Trophoblast cell (in vitro differentiated cells and primary cell): Measurements from ENCODE around the gene FRMD4A.
A peak's percentile ranks its signal among the peaks of the same experiment; 100 is the strongest.

Experiments used
- DNase-seq, 2 donors: peaks; one replicate each; pipeline ENCODE4 v3.0.0-alpha.2; 2016
- H2AFZ ChIP-seq: 2 replicates; pipeline ENCODE4 v1.6.1; 2013; ENCODE audit warnings: low read length, moderate library complexity, mild to moderate bottlenecking; ENCODE audit not compliant: insufficient read depth, poor library complexity
- H2AK5ac ChIP-seq: 2 replicates; pipeline ENCODE4 v1.6.1; 2013; ENCODE audit warnings: mild to moderate bottlenecking, low read length
- H2BK120ac ChIP-seq: 2 replicates; pipeline ENCODE4 v1.6.1; 2013; ENCODE audit warnings: low read length, mild to moderate bottlenecking, moderate library complexity; ENCODE audit not compliant: insufficient read depth, poor library complexity
- H2BK12ac ChIP-seq: 2 replicates; pipeline ENCODE4 v1.6.1; 2013; ENCODE audit warnings: mild to moderate bottlenecking, low read length, moderate library complexity
- H2BK5ac ChIP-seq: 2 replicates; pipeline ENCODE4 v1.6.1; 2013; ENCODE audit warnings: low read length, low read depth, moderate library complexity, mild to moderate bottlenecking; ENCODE audit not compliant: poor library complexity
- H3K14ac ChIP-seq: 2 replicates; pipeline ENCODE4 v1.6.1; 2013; ENCODE audit warnings: mild to moderate bottlenecking, low read length
- H3K18ac ChIP-seq: 2 replicates; pipeline ENCODE4 v1.6.1; 2013; ENCODE audit warnings: mild to moderate bottlenecking, low read length
- H3K23ac ChIP-seq: 2 replicates; pipeline ENCODE4 v1.6.1; 2013; ENCODE audit warnings: low read length
- H3K27ac ChIP-seq: 2 replicates; pipeline ENCODE4 v1.5.1; 2013; ENCODE audit warnings: low read depth, mild to moderate bottlenecking, inconsistent platforms, low read length, moderate library complexity
- H3K27me3 ChIP-seq: 2 replicates; pipeline ENCODE4 v1.6.1; 2013; ENCODE audit warnings: inconsistent platforms, mild to moderate bottlenecking, low read length, moderate library complexity; ENCODE audit not compliant: insufficient read depth
- H3K36me3 ChIP-seq, 2 experiments: 1 replicate in 1 of 2; 2 replicates in 1 of 2; pipeline ENCODE4 v1.6.1; 2013; ENCODE audit warnings: low read length in 2 of 2, mild to moderate bottlenecking in 2 of 2, moderate library complexity in 1 of 2; ENCODE audit not compliant: insufficient read depth in 2 of 2, control insufficient read depth in 1 of 2
- H3K4ac ChIP-seq: 2 replicates; pipeline ENCODE4 v1.6.1; 2013; ENCODE audit warnings: low read depth, mild to moderate bottlenecking, low read length, moderate library complexity
- H3K4me1 ChIP-seq, 2 experiments: 1 replicate in 1 of 2; 2 replicates in 1 of 2; pipeline ENCODE4 v1.6.1; 2013; ENCODE audit warnings: low read length in 2 of 2, mild to moderate bottlenecking in 2 of 2, moderate library complexity in 1 of 2; ENCODE audit not compliant: insufficient read depth in 2 of 2, control insufficient read depth in 1 of 2
- H3K4me2 ChIP-seq: 2 replicates; pipeline ENCODE4 v1.6.1; 2013; ENCODE audit warnings: inconsistent platforms, mild to moderate bottlenecking, low read length, moderate library complexity
- H3K4me3 ChIP-seq: 2 replicates; pipeline ENCODE4 v1.5.1; 2013; ENCODE audit warnings: mild to moderate bottlenecking, low read depth, low read length, inconsistent platforms
- H3K79me1 ChIP-seq: one replicate; pipeline ENCODE4 v1.6.1; 2013; ENCODE audit warnings: low read length
- H3K79me2 ChIP-seq: 2 replicates; pipeline ENCODE4 v1.6.1; 2013; ENCODE audit warnings: low read length, mild to moderate bottlenecking; ENCODE audit not compliant: control insufficient read depth, insufficient read depth, poor library complexity
- H3K9ac ChIP-seq: 2 replicates; pipeline ENCODE4 v1.6.1; 2013; ENCODE audit warnings: mild to moderate bottlenecking, low read length
- H3K9me3 ChIP-seq: 2 replicates; pipeline ENCODE4 v1.6.1; 2013; ENCODE audit warnings: low read depth, mild to moderate bottlenecking, control low read depth, inconsistent platforms, low read length; ENCODE audit not compliant: insufficient read depth
- H4K12ac ChIP-seq: 2 replicates; pipeline ENCODE4 v1.6.1; 2013; ENCODE audit warnings: low read depth, mild to moderate bottlenecking, low read length, moderate library complexity
- H4K8ac ChIP-seq: 2 replicates; pipeline ENCODE4 v1.6.1; 2013; ENCODE audit warnings: low read depth, mild to moderate bottlenecking, low read length, moderate library complexity
- H4K91ac ChIP-seq: one replicate; pipeline ENCODE4 v1.6.1; 2013; ENCODE audit warnings: low read depth, mild to moderate bottlenecking, low read length, moderate library complexity
- WGBS: extraction: QIAGEN DNeasy Blood & Tissue Kit; methylation state at CpG from one replicate; pipeline ENCODE4 v1.1.7; 2013; ENCODE audit warnings: missing lambda C conversion rate; ENCODE audit not compliant: insufficient read length, insufficient coverage; ENCODE audit errors: extremely low coverage; 5-methylcytosine and 5-hydroxymethylcytosine counted together

FRMD4A gene

GRCh38 chr10:14374745-14375445 lies 44.2 kb upstream of the FRMD4A start:
- Histone ChIP-seq H2BK120ac (no peak overlapping the region), H2BK12ac (no peak overlapping the region), H3K4me2 (no peak overlapping the region), H3K4me1 (peaks cover 0 to 12% of the 10 kb centered on the region in 2 experiments), H3K27ac (no peak overlapping the region), H3K9ac (no peak overlapping the region), H3K4me3 (no peak overlapping the region), H2BK5ac (no peak overlapping the region), H2AK5ac (no peak overlapping the region), H3K23ac (no peak overlapping the region), H3K79me1 (peaks cover 6% of the 10 kb centered on the region), H3K14ac (no peak overlapping the region), H4K8ac (no peak overlapping the region), H3K27me3 (no peaks in the 10 kb centered on the region), H3K4ac (no peak overlapping the region), H3K36me3 (no peaks in the 10 kb centered on the region), H2AFZ (no peak overlapping the region), H4K12ac (no peak overlapping the region), H4K91ac (peak overlapping the region; percentile 28), H3K9me3 (no peaks in the 10 kb centered on the region), H3K18ac (no peak overlapping the region), H3K79me2 (no peaks in the 10 kb centered on the region)
- DNase-seq, result peak in 1 of 2 donors; percentile 23
- no CpG with 5 or more reads among the region's 5 CpGs for WGBS

- Histone ChIP-seq H2BK12ac (peak overlapping the region; percentile 81), H3K9me3 (no peaks in the 10 kb centered on the region), H4K12ac (no peak overlapping the region), H3K27ac (no peak overlapping the region), H2AFZ (peak overlapping the region; percentile 66), H3K4ac (no peak overlapping the region), H3K79me2 (no peaks in the 10 kb centered on the region), H3K4me2 (no peak overlapping the region), H3K9ac (no peak overlapping the region), H4K91ac (peak overlapping the region; percentile 28), H3K14ac (peak overlapping the region; percentile 44), H3K23ac (no peak overlapping the region), H3K79me1 (peaks cover 6% of the 10 kb centered on the region), H3K4me1 (peaks cover 0 to 2% of the 10 kb centered on the region in 2 experiments), H2AK5ac (peak overlapping the region; percentile 59), H3K4me3 (no peak overlapping the region), H2BK120ac (peak overlapping the region; percentile 16), H2BK5ac (no peak overlapping the region), H3K36me3 (no peaks in the 10 kb centered on the region), H3K18ac (peak overlapping the region; percentile 5), H4K8ac (no peak overlapping the region), H3K27me3 (no peaks in the 10 kb centered on the region)
- no CpG with 5 or more reads among the region's 4 CpGs for WGBS
- DNase-seq, result no peak
Observed at GRCh38 chr10:14372606-14373005, 41.9 kb upstream of the FRMD4A start.

GRCh38 chr10:14371581-14371980 lies 40.9 kb upstream of the FRMD4A start:
- H2AFZ ChIP-seq, result no peak overlapping the region
- H4K91ac ChIP-seq, result no peak overlapping the region
- H3K9ac ChIP-seq, result no peak overlapping the region
- H4K8ac ChIP-seq, result no peak overlapping the region
- no peak overlapping the region for H3K4me2 ChIP-seq
- no peak overlapping the region for H3K18ac ChIP-seq
- no peaks in the 10 kb centered on the region for H3K9me3 ChIP-seq
- H3K4me1 ChIP-seq, result no peaks in the 10 kb centered on the region
- no peak overlapping the region for H2BK120ac ChIP-seq
- H3K4me3 ChIP-seq, result no peak overlapping the region
- H2AK5ac ChIP-seq, result no peak overlapping the region
- no peaks in the 10 kb centered on the region for H3K79me2 ChIP-seq
- no peak for DNase-seq
- H3K27me3 ChIP-seq, result no peaks in the 10 kb centered on the region
- WGBS, result no CpG with 5 or more reads among the region's 4 CpGs
- H3K14ac ChIP-seq, result no peak overlapping the region
- no peak overlapping the region for H2BK12ac ChIP-seq
- H3K79me1 ChIP-seq, result peaks cover 2% of the 10 kb centered on the region
- no peak overlapping the region for H3K27ac ChIP-seq
- no peak overlapping the region for H3K4ac ChIP-seq
- H3K23ac ChIP-seq, result no peak overlapping the region
- no peak overlapping the region for H4K12ac ChIP-seq
- H3K36me3 ChIP-seq, result no peaks in the 10 kb centered on the region
- H2BK5ac ChIP-seq, result no peak overlapping the region

GRCh38 chr10:14370894-14371293 lies 40.2 kb upstream of the FRMD4A start:
- no peaks in the 10 kb centered on the region for H3K79me2 ChIP-seq
- no peak overlapping the region for H3K4me3 ChIP-seq

More at GRCh38 chr10:14370894-14371293, 40.2 kb upstream of the FRMD4A start:
- no peak overlapping the region for H3K18ac ChIP-seq
- H2BK120ac ChIP-seq, result no peak overlapping the region
- no peak overlapping the region for H3K9ac ChIP-seq
- no peak overlapping the region for H2AK5ac ChIP-seq
- no peaks in the 10 kb centered on the region for H3K9me3 ChIP-seq
- H3K4me1 ChIP-seq, result no peaks in the 10 kb centered on the region
- H3K14ac ChIP-seq, result no peak overlapping the region
- DNase-seq, result no peak
- H3K4ac ChIP-seq, result no peak overlapping the region
- WGBS, result no CpG with 5 or more reads among the region's 5 CpGs
- no peak overlapping the region for H3K23ac ChIP-seq
- no peaks in the 10 kb centered on the region for H3K79me1 ChIP-seq
- H2BK12ac ChIP-seq, result no peak overlapping the region
- H4K12ac ChIP-seq, result no peak overlapping the region
- no peak overlapping the region for H3K27ac ChIP-seq
- no peak overlapping the region for H3K4me2 ChIP-seq
- no peak overlapping the region for H2AFZ ChIP-seq
- H2BK5ac ChIP-seq, result no peak overlapping the region
- H3K27me3 ChIP-seq, result no peaks in the 10 kb centered on the region
- H4K91ac ChIP-seq, result no peak overlapping the region
- H3K36me3 ChIP-seq, result no peaks in the 10 kb centered on the region
- no peak overlapping the region for H4K8ac ChIP-seq
